A549 (cell line): ENCODE data around the gene TMEM63C.

Experiments used
- BCL3 ChIP-seq: fragments of >200 bp; sonication (Bioruptor Twin); formaldehyde crosslinking; IDR thresholded peaks from 3 replicates; pipeline ENCODE4 v1.6.1; 2016
- CHD2 ChIP-seq: fragments of 150-350 bp; IDR thresholded peaks from 2 replicates; pipeline ENCODE4 v1.6.1; 2014; ENCODE audit warnings: low read length; ENCODE audit not compliant: partially characterized antibody
- CHD4 ChIP-seq: fragments of 200-600 bp; sonication (generic); IDR thresholded peaks from 2 replicates; pipeline ENCODE4 v1.6.1; 2016; ENCODE audit warnings: antibody characterized with exemption, mild to moderate bottlenecking, borderline replicate concordance
- CTCF ChIP-seq: fragments of >200 bp; sonication (Bioruptor Twin); formaldehyde crosslinking; IDR thresholded peaks from 3 replicates; pipeline ENCODE4 v1.5.1; 2016
- EP300 ChIP-seq, 2 experiments: fragments of >200 bp; sonication (Bioruptor Twin); formaldehyde crosslinking; IDR thresholded peaks; 2 replicates in 1 of 2; 3 replicates in 1 of 2; pipeline ENCODE4 v1.6.1; 2016 to 2017
- HOXB13 ChIP-seq: fragments of 250-450 bp; sonication (Bioruptor Pico); IDR thresholded peaks from 2 replicates; pipeline ENCODE4 v1.5.0; 2020; ENCODE audit warnings: low read depth, mild to moderate bottlenecking, moderate library complexity
- MAFK ChIP-seq: fragments of 450-650 bp; IDR thresholded peaks from 2 replicates; pipeline ENCODE4 v1.6.1; 2014; ENCODE audit not compliant: partially characterized antibody
- MAX ChIP-seq: IDR thresholded peaks from 2 replicates; pipeline ENCODE4 v1.6.1; 2012
- NFE2L2 ChIP-seq: fragments of 150-350 bp; conservative IDR thresholded peaks from 2 replicates; pipeline ENCODE4 v1.6.1; 2014; ENCODE audit warnings: low read length
- POLR2A ChIP-seq: IDR thresholded peaks from 2 replicates; pipeline ENCODE4 v1.6.1; 2012; ENCODE audit warnings: mild to moderate bottlenecking, low read length
- RAD21 ChIP-seq, 2 experiments: fragments of >200 bp in 1 of 2; sonication (Bioruptor Twin) in 1 of 2; formaldehyde crosslinking in 1 of 2; IDR thresholded peaks in 1 of 2; conservative IDR thresholded peaks in 1 of 2; 2 replicates in 1 of 2; 3 replicates in 1 of 2; pipeline ENCODE4 v1.6.1; 2012 to 2018; ENCODE audit warnings: inconsistent platforms in 1 of 2
- USF2 ChIP-seq: fragments of 450-650 bp; IDR thresholded peaks from 2 replicates; pipeline ENCODE4 v1.6.1; 2014; ENCODE audit warnings: antibody characterized with exemption

GRCh38 chr14:77248666-77249065, 67.1 kb downstream of the TMEM63C start:
- TF ChIP-seq CHD2 (no peak), RAD21 (conservative IDR thresholded peaks at IDR 0.05 in 1 of 2, IDR thresholded peaks at IDR 0.05 in 1 of 2) (no peak), POLR2A (no peak), HOXB13 (CRISPR knock-in tag) (no peak), NFE2L2 (no peak), EP300 (IDR thresholded peaks at IDR 0.05) (no peak), CTCF (no peak), CHD4 (no peak), MAX (no peak), USF2 (no peak), MAFK (no peak), BCL3 (no peak)
